ENCODE measurements around the gene RAC2.
A peak's percentile ranks its signal among the peaks of the same experiment; 100 is the strongest.

The RAC2 gene

GRCh38 chr22:37221424-37222333, 22.4 kb downstream of the RAC2 start:
- DNase-seq (ENCODE audit: low read depth, low spot score): no peak

DNA sequence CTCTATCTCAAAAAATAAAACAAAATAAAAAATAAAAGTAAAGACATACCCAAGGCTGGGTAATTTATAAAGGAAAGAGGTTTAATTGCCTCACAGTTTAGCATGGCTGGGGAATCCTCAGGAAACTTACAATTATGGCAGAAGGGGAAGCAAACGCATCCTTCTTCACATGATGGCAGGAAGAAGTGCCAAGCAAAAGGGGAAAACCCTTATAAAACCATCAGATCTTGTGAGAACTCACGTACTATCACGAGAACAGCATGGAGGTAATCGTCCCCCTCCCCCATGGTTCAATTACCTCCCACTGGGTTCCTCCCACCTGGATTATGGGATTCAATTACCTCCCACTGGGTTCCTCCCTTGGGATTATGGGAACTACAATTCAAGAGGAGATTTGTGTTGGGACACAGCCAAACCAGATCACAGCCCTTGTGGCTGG, 23.5 kb downstream of the RAC2 start:
- DNase-seq (ENCODE audit: low read depth, low spot score): no peak

DNA sequence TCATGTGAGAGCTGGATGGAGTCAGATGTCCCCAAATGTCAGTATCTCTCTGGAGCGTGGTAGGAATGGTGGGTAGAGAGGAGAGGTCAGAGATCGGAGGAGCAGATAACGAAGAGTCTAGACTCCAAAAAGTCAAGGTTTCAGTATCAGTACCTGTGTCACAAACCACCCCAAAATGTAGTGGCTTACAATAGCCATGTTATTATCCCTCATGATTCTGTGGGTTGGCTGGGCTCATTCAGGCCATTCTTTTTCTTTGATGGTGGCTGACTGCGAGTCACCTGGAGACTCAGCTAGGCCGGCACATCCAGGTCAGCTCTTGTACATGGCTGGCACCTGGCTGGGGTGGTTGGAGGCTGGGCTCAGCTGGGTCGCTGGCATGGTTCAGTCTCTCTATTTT, 24.5 kb downstream of the RAC2 start:
- DNase-seq (ENCODE audit: low read depth, low spot score): no peak

DNA sequence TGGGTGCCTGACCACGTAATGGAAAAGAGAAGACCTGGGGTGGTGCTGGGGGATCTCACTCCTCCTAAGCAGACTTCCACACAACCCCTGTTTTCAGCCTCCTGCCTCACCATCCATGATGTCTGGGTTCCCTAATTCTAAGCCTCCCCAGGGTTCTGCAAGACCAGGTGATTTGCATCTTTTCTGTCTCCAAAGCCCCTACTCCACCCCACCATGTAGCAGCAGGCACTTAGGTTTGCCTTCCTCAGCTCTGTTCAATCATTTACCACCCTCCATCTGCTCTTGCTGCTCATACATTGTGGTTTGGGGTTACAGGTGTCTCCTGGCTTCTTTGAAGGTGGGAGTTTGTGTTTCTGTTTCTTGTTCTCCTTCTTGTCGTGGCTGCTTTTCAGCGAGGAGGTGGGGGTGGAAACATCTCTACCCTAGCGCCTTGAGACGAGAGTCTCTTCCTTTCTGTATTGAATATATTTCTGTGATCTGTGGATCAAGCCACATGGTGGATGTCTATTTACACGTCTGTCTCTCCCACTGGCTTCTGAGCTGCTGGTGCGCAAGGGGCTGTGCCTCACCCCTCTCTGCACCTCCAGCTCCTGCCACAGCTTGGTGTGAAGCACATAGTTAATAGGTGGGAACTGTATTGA, 25.2 kb downstream of the RAC2 start:
- no peak for DNase-seq (ENCODE audit: low read depth, low spot score)

GRCh38 chr22:37218399-37218770, 25.7 kb downstream of the RAC2 start:
- no peak for DNase-seq (ENCODE audit: low read depth, low spot score)

- no peak for DNase-seq (ENCODE audit: low read depth, low spot score)
These were observed 28.2 kb downstream of the RAC2 start for GRCh38 chr22:37215890-37216289.

DNA sequence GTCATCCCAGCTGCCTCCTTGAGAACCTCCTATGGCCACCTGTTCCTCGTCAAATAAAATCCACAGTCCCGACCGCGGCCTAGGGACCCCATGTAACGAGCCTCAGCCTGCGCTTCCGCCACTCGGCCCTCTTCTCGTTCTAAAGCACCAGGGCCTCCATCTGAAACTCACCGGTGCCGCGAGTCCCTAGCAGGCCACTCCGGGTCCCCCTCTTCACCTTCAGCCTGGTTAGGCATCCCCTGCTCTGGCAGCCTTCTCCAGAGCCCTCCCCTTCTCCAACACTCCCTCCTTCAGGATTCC, 29.4 kb downstream of the RAC2 start:
- DNase-seq (ENCODE audit: low read depth, low spot score): no peak

GRCh38 chr22:37213941-37214730, 29.9 kb downstream of the RAC2 start:
- DNase-seq (ENCODE audit: low read depth, low spot score): no peak

GRCh38 chr22:37213218-37213855, 30.7 kb downstream of the RAC2 start:
- DNase-seq (ENCODE audit: low read depth, low spot score): no peak

- peak; percentile 55 for DNase-seq (ENCODE audit: low read depth, low spot score)
These were observed 31.7 kb downstream of the RAC2 start, which contains the start of gene SSTR3 for GRCh38 chr22:37212174-37212906. SSTR3 (minus strand) TSS chr22:37212477; CDS start chr22:37207803, 4,674 bp downstream.

GRCh38 chr22:37211866-37212173, 32.2 kb downstream of the RAC2 start:
- DNase-seq (ENCODE audit: low read depth, low spot score): no peak

DNA sequence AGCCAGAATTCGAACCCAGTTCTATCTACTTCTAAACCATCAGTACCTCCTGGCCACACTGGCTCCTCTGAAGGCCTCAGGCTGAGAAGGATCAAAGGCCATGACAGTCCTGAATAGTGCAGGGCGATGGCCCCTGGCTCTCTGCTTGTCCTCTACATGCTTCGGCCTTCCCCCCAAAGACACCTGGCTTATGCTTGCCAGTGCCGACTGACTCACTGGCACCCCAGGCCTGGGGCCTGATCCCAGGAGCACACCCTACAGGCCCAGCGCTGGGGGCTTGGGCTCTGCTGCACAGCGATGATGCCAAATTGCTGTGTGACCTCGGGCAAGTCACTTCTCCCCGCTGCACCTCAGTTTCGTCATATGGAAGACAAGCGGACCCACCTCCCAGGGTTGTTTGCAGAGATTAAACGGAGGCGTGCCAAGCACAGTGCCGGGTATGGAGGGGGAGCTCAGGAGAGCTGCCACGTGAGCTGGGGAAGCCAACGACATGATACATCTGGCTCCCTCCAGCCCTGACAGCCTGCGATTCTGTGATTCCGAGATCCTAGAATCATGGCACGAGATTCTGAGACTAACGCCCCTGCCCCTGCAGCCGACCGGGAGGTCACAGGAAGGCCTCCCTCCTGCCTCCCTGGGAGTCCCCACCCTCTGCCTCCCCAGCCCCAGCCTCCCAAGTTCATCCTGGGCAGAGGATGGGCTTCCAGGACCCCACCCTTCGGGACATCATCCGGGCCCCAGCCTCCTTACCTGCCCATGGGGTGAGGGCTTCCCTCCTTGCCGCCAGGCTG, 32.8 kb downstream of the RAC2 start:
- no peak for DNase-seq (ENCODE audit: low read depth, low spot score)

DNA sequence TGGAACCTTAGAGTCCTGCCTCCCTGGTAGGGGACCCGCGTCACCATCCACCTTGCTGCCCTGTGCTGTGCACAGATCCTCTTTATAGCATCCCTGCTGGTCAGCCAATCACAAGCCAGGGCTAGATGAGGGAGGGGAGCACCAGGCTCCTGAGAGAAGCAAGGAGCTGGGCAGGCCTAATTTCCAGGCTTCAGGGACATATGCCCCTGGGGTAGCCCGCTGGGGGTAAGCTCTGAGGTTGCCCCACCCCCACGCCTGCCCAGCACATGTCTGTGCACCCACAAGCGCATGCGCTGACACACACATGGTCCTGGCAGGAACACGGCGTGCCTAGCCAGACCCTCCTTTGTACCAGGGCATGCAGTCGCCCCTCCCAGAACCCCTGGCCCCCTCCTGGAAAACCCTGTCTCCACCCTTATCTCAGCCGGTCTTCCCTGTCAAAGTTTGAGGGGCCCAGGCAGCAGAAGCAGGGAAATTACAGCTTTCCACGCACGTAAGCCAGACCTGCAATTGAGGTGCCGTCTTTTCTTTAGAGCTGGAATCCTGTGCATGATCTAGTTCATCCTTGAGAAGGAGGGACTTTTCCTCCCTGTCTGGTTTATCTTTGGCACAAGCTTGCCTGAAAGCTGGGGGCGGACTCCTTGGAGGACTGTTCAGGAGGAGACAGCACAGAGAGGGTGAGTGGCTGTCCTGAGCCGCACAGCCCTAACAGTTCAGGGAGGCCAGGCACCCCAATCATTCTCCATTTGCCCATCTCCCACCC, 33.8 kb downstream of the RAC2 start:
- no peak for DNase-seq (ENCODE audit: low read depth, low spot score)

- DNase-seq (ENCODE audit: low read depth, low spot score): no peak
These were observed 34.8 kb downstream of the RAC2 start for GRCh38 chr22:37209140-37209845.

- DNase-seq (ENCODE audit: low read depth, low spot score): no peak
These were observed 35.5 kb downstream of the RAC2 start for GRCh38 chr22:37208401-37209139.

- DNase-seq (ENCODE audit: low read depth, low spot score): no peak
These were observed 36.1 kb downstream of the RAC2 start for GRCh38 chr22:37207981-37208380.

- no peak for DNase-seq (ENCODE audit: low read depth, low spot score)
These were observed 36.9 kb downstream of the RAC2 start for GRCh38 chr22:37206841-37207821.
